H1 (cell line): ENCODE results near the gene HS3ST3B1. TPM values are rescaled to one million over a fixed set of nuclear protein-coding genes. Genes with fewer than 3 reads are reported as not detected.
A peak's percentile ranks its signal among the peaks of the same experiment; 100 is the strongest.

ENCODE experiments used
- CTCF ChIA-PET: fragments of 300-600 bp; sonication (Branson Sonifier 250); formaldehyde crosslinking; loops from one replicate; lab custom pipeline; 2021; ENCODE audit not compliant: partially characterized antibody; lab: Charles Lee
- POLR2A ChIA-PET: fragments of 300-600 bp; sonication (Branson Sonifier 250); formaldehyde crosslinking; loops from one replicate; lab custom pipeline; 2021; ENCODE audit warnings: inconsistent platforms; ENCODE audit not compliant: partially characterized antibody; lab: Charles Lee
- DNase-seq, 2 experiments: peaks; one replicate each; pipeline versions ENCODE4 v3.0.0 to v3.0.0-alpha.2; 2010 to 2022; ENCODE audit warnings: low spot score in 2 of 2, low read depth in 1 of 2, mixed read lengths in 1 of 2
- FAIRE-seq: peaks from 2 replicates; lab custom pipeline; 2011; peaks lifted over from hg19 to GRCh38; lab: Jason Lieb, UNC
- H2AFZ ChIP-seq: 2 replicates; pipeline ENCODE4 v1.8.1; 2012; ENCODE audit warnings: low read length, inconsistent platforms
- H2AK5ac ChIP-seq: 2 replicates; pipeline ENCODE4 v1.6.1; 2013; ENCODE audit warnings: low read depth, low read length
- H2BK120ac ChIP-seq: replicated peaks from 2 replicates; pipeline ENCODE3; 2013; ENCODE audit warnings: low read depth, low read length, inconsistent platforms
- H2BK12ac ChIP-seq: 2 replicates; pipeline ENCODE4 v1.6.1; 2013; ENCODE audit warnings: low read depth, low read length
- H2BK15ac ChIP-seq: 2 replicates; pipeline ENCODE4 v1.6.1; 2013; ENCODE audit warnings: low read length
- H2BK20ac ChIP-seq: 2 replicates; pipeline ENCODE4 v1.6.1; 2013; ENCODE audit warnings: low read length
- H2BK5ac ChIP-seq: 2 replicates; pipeline ENCODE4 v1.6.1; 2013; ENCODE audit warnings: low read depth, low read length
- H3K14ac ChIP-seq: 2 replicates; pipeline ENCODE4 v1.6.1; 2013; ENCODE audit warnings: inconsistent platforms; ENCODE audit not compliant: insufficient read length
- H3K18ac ChIP-seq: 2 replicates; pipeline ENCODE4 v1.6.1; 2013; ENCODE audit warnings: low read length; ENCODE audit errors: extremely low read depth
- H3K23ac ChIP-seq: 2 replicates; pipeline ENCODE4 v1.6.1; 2013; ENCODE audit warnings: inconsistent platforms; ENCODE audit not compliant: insufficient read length
- H3K23me2 ChIP-seq: 2 replicates; pipeline ENCODE4 v1.6.1; 2013; ENCODE audit warnings: low read depth, low read length
- H3K27ac ChIP-seq: 2 replicates; pipeline ENCODE4 v1.6.1; 2011; ENCODE audit warnings: low read depth, low read length, inconsistent platforms
- H3K27me3 ChIP-seq, 4 experiments: replicated peaks in 1 of 4; 1 replicate in 1 of 4; 2 replicates in 3 of 4; pipeline versions ENCODE4 v1.6.1 to v1.8.1; 2011 to 2013; ENCODE audit warnings: low read length in 3 of 4, mild to moderate bottlenecking in 3 of 4, inconsistent platforms in 2 of 4, mixed read lengths in 2 of 4, moderate library complexity in 1 of 4; ENCODE audit not compliant: control insufficient read depth in 3 of 4, insufficient read depth in 3 of 4; ENCODE audit errors: extremely low read depth in 1 of 4
- H3K36me3 ChIP-seq, 4 experiments: 2 replicates each; pipeline versions ENCODE4 v1.6.1 to v1.8.1; 2011 to 2013; ENCODE audit warnings: mild to moderate bottlenecking in 4 of 4, low read length in 3 of 4, moderate library complexity in 2 of 4, control low read depth in 1 of 4, inconsistent platforms in 1 of 4; ENCODE audit not compliant: insufficient read depth in 4 of 4, control insufficient read depth in 2 of 4
- H3K4ac ChIP-seq: replicated peaks from 2 replicates; pipeline ENCODE3; 2013; ENCODE audit warnings: low read length, low read depth, mixed read lengths, inconsistent platforms; ENCODE audit not compliant: insufficient read length
- H3K4me1 ChIP-seq, 4 experiments: replicated peaks in 1 of 4; 1 replicate in 1 of 4; 2 replicates in 3 of 4; pipeline versions ENCODE4 v1.6.1 to v1.8.1; 2011 to 2013; ENCODE audit warnings: low read length in 3 of 4, inconsistent platforms in 2 of 4, mixed read lengths in 1 of 4; ENCODE audit not compliant: insufficient read depth in 4 of 4, control insufficient read depth in 3 of 4
- H3K4me2 ChIP-seq, 2 experiments: 2 replicates each; pipeline versions ENCODE4 v1.6.1 to v1.8.1; 2011 to 2013; ENCODE audit warnings: low read depth in 2 of 2, low read length in 2 of 2, control low read depth in 1 of 2, inconsistent platforms in 1 of 2, mild to moderate bottlenecking in 1 of 2; ENCODE audit not compliant: insufficient read depth in 1 of 2
- H3K4me3 ChIP-seq, 4 experiments: fragments of 200-600, 300-600 bp in 1 of 4; sonication (generic), shearing (Covaris generic), sonication (Bioruptor Twin) in 1 of 4; 2 replicates each; pipeline versions ENCODE4 v1.5.1 to v1.8.1; 2011 to 2016; ENCODE audit warnings: low read length in 4 of 4, low read depth in 3 of 4, control low read depth in 2 of 4, inconsistent platforms in 2 of 4, mild to moderate bottlenecking in 2 of 4, mixed read lengths in 1 of 4, moderate library complexity in 1 of 4; ENCODE audit not compliant: insufficient read depth in 2 of 4; ENCODE audit errors: extremely low read depth in 1 of 4
- H3K56ac ChIP-seq: replicated peaks from 2 replicates; pipeline ENCODE3; 2013; ENCODE audit warnings: low read depth, mild to moderate bottlenecking, mixed read lengths, low read length, inconsistent platforms; ENCODE audit not compliant: insufficient read length
- H3K79me1 ChIP-seq: 2 replicates; pipeline ENCODE4 v1.6.1; 2013; ENCODE audit warnings: low read depth, low read length, control low read depth
- H3K79me2 ChIP-seq, 2 experiments: 2 replicates each; pipeline versions ENCODE4 v1.6.1 to v1.8.1; 2012 to 2013; ENCODE audit warnings: low read length in 2 of 2, mild to moderate bottlenecking in 2 of 2, inconsistent platforms in 1 of 2; ENCODE audit not compliant: insufficient read depth in 2 of 2, control insufficient read depth in 1 of 2
- H3K9ac ChIP-seq, 4 experiments: replicated peaks in 1 of 4; 1 replicate in 1 of 4; 2 replicates in 3 of 4; pipeline versions ENCODE4 v1.6.1 to v1.8.1; 2011 to 2013; ENCODE audit warnings: low read depth in 3 of 4, low read length in 3 of 4, control low read depth in 2 of 4, mild to moderate bottlenecking in 2 of 4, moderate library complexity in 2 of 4, inconsistent platforms in 1 of 4; ENCODE audit errors: extremely low read depth in 1 of 4
- H3K9me3 ChIP-seq, 2 experiments: 2 replicates each; pipeline versions ENCODE4 v1.6.1 to v1.8.1; 2012 to 2013; ENCODE audit warnings: mild to moderate bottlenecking in 2 of 2, moderate library complexity in 2 of 2, control low read depth in 1 of 2, inconsistent platforms in 1 of 2, low read depth in 1 of 2, low read length in 1 of 2, mixed read lengths in 1 of 2; ENCODE audit not compliant: insufficient read depth in 2 of 2
- H4K20me1 ChIP-seq, 2 experiments: replicated peaks in 1 of 2; 2 replicates each; pipeline versions ENCODE3 to v1.8.1; 2011 to 2013; ENCODE audit warnings: inconsistent platforms in 2 of 2, low read length in 2 of 2, mild to moderate bottlenecking in 1 of 2; ENCODE audit not compliant: insufficient read depth in 2 of 2, control insufficient read depth in 1 of 2
- H4K5ac ChIP-seq: 2 replicates; pipeline ENCODE4 v1.6.1; 2013; ENCODE audit warnings: low read length, low read depth, mixed read lengths, inconsistent platforms; ENCODE audit not compliant: insufficient read length
- H4K8ac ChIP-seq: 2 replicates; pipeline ENCODE4 v1.8.0; 2013; ENCODE audit warnings: mild to moderate bottlenecking, moderate library complexity, low read length, inconsistent platforms; ENCODE audit not compliant: insufficient read depth; ENCODE audit errors: extremely low read depth
- H4K91ac ChIP-seq: replicated peaks from 2 replicates; pipeline ENCODE3; 2013; ENCODE audit warnings: low read length, mixed read lengths, inconsistent platforms; ENCODE audit not compliant: insufficient read length
- SP2 ChIP-seq: IDR thresholded peaks from 2 replicates; pipeline ENCODE4 v1.6.1; 2012; ENCODE audit warnings: mild to moderate bottlenecking, low read length, inconsistent platforms
- WGBS, 2 experiments: shearing (Covaris generic) in 1 of 2; methylation state at CpG; one replicate each; pipeline versions ENCODE4 v1.1.6 to v1.1.7; 2013 to 2015; ENCODE audit warnings: low lambda C conversion rate in 2 of 2, mixed read lengths in 2 of 2, inconsistent platforms in 1 of 2, low coverage in 1 of 2, missing lambda C conversion rate in 1 of 2; ENCODE audit not compliant: insufficient replicate concordance in 2 of 2, insufficient coverage in 1 of 2, insufficient read length in 1 of 2; ENCODE audit errors: extremely low coverage in 1 of 2, missing lambda C conversion rate in 1 of 2; 5-methylcytosine and 5-hydroxymethylcytosine counted together
- polyA plus RNA-seq, 7 experiments: library from polyadenylated mRNA; depleted of rRNA in 3 of 7; stranded (reverse) in 5 of 7; unstranded in 2 of 7; fragments of >200 nt in 5 of 7; fragments of 200-250 nt in 2 of 7; gene quantifications; 1 replicate in 5 of 7; 2 replicates in 1 of 7; 4 replicates in 1 of 7; pipeline versions ENCODE4 v1.2.1 to v1.2.3, GENCODE V29; 2011 to 2013; ENCODE audit warnings: missing spikeins in 2 of 7, mixed read lengths in 2 of 7
- total RNA-seq: library from RNA; stranded (reverse); fragmentation: NEBNext Ultra II Directional; extraction: Animal tissue kit (Norgen Biotek cat#: 25700); gene quantifications from 2 replicates; pipeline ENCODE4 v1.2.1, GENCODE V29; 2021

HS3ST3B1 gene
- total and polyA plus RNA-seq, 2 of the 8 experiments (the other 6 are each of a cell fraction or from before 2014, with no cell fraction given), result 4.7 to 14.4 TPM

- H4K20me1 ChIP-seq, result peaks cover 0 to 2% of the 10 kb centered on the region in 2 experiments
- 81% methylated on average over 4 of the region's 4 CpGs; no CpG with 5 or more reads in 1 of the 2 experiments for WGBS, 2 experiments
- no peak overlapping the region for H3K56ac ChIP-seq
- H3K18ac ChIP-seq, result no peak overlapping the region
- peaks cover 4% of the 10 kb centered on the region; the same call in 1 of the 2 replicates for H3K79me1 ChIP-seq
- H3K27me3 ChIP-seq, result no peaks in the 10 kb centered on the region
- H4K5ac ChIP-seq, result no peak overlapping the region
- H3K4me1 ChIP-seq, result peaks cover 11 to 20% (median 14%) of the 10 kb centered on the region in 4 experiments
- H3K4me3 ChIP-seq, result no peak overlapping the region
- no peak overlapping the region for H3K14ac ChIP-seq
- no peak overlapping the region for H4K8ac ChIP-seq
- H4K91ac ChIP-seq, result no peak overlapping the region
- no peak overlapping the region for H2BK5ac ChIP-seq
- no peaks in the 10 kb centered on the region; the same call in 1 of the 2 replicates for H3K23me2 ChIP-seq
- H3K9me3 ChIP-seq, result no peaks in the 10 kb centered on the region
- H3K79me2 ChIP-seq, result peaks cover 0 to 61% of the 10 kb centered on the region in 2 experiments; a peak in 2 of 4 replicates
- FAIRE-seq (no peak), DNase-seq (no peak)
- H2BK12ac ChIP-seq, result no peak overlapping the region
- no peak overlapping the region for H2AFZ ChIP-seq
- CTCF ChIA-PET, result no interaction called here
- H2BK120ac ChIP-seq, result no peak overlapping the region
- 0 out of 2 replicates have a peak overlapping the region, but pooled peaks have one; percentile 21 for H2BK20ac ChIP-seq
- H3K27ac ChIP-seq, result no peak overlapping the region
- H3K4me2 ChIP-seq, result no peak overlapping the region
- H3K36me3 ChIP-seq, result no peaks in the 10 kb centered on the region
- H2BK15ac ChIP-seq, result no peak overlapping the region
- POLR2A ChIA-PET, result no interaction called here
- no peak overlapping the region for H3K9ac ChIP-seq
- H2AK5ac ChIP-seq, result no peak overlapping the region
- no peak overlapping the region for H3K4ac ChIP-seq
- no peak overlapping the region for H3K23ac ChIP-seq
- no peak for TF ChIP-seq SP2
Observed at GRCh38 chr17:14336418-14336817, 35.5 kb downstream of the HS3ST3B1 start.
